NCI-H526 treated with DMSO at 0.1 percent for 48 hours (cell line): ENCODE results near the gene MRPS18A.

Experiments
- DNase-seq: peaks from one replicate; lab custom pipeline; 2025; lab: John Stamatoyannopoulos, UW

Gene MRPS18A

GRCh38 chr6:43698584-43699349 lies 11.2 kb upstream of the MRPS18A start:
- no peak for DNase-seq

- no peak for DNase-seq
Observed at GRCh38 chr6:43697421-43697820, 9.8 kb upstream of the MRPS18A start.

GRCh38 chr6:43695967-43696291 lies 8.3 kb upstream of the MRPS18A start:
- DNase-seq, result no peak

GRCh38 chr6:43695215-43695966 lies 7.8 kb upstream of the MRPS18A start:
- no peak for DNase-seq

GRCh38 chr6:43689421-43689820 lies 1.8 kb upstream of the MRPS18A start:
- DNase-seq, result no peak

- no peak for DNase-seq
Observed at GRCh38 chr6:43687079-43687436, 533 bp downstream of the MRPS18A start.

GRCh38 chr6:43683708-43684455 lies 3.7 kb downstream of the MRPS18A start:
- no peak for DNase-seq

GRCh38 chr6:43682724-43683429 lies 4.7 kb downstream of the MRPS18A start:
- DNase-seq, result no peak

GRCh38 chr6:43681303-43681702 lies 6.3 kb downstream of the MRPS18A start:
- no peak for DNase-seq

GRCh38 chr6:43680308-43681200 lies 7.0 kb downstream of the MRPS18A start:
- DNase-seq, result no peak

- DNase-seq, result no peak
Observed at GRCh38 chr6:43679057-43679456, 8.5 kb downstream of the MRPS18A start.

- no peak for DNase-seq
Observed at GRCh38 chr6:43678341-43678740, 9.2 kb downstream of the MRPS18A start.

- no peak for DNase-seq
Observed at GRCh38 chr6:43677759-43678158, 9.8 kb downstream of the MRPS18A start.

GRCh38 chr6:43676962-43677606 lies 10.5 kb downstream of the MRPS18A start:
- DNase-seq, result no peak

- no peak for DNase-seq
Observed at GRCh38 chr6:43674921-43675320, 12.7 kb downstream of the MRPS18A start.

GRCh38 chr6:43674291-43674690 lies 13.3 kb downstream of the MRPS18A start:
- no peak for DNase-seq

GRCh38 chr6:43673444-43674084 lies 14.0 kb downstream of the MRPS18A start:
- DNase-seq, result no peak

GRCh38 chr6:43671801-43672690 lies 15.5 kb downstream of the MRPS18A start:
- DNase-seq, result no peak
